ENCODE results near the gene EIF4EBP3.

EIF4EBP3 gene

DNA sequence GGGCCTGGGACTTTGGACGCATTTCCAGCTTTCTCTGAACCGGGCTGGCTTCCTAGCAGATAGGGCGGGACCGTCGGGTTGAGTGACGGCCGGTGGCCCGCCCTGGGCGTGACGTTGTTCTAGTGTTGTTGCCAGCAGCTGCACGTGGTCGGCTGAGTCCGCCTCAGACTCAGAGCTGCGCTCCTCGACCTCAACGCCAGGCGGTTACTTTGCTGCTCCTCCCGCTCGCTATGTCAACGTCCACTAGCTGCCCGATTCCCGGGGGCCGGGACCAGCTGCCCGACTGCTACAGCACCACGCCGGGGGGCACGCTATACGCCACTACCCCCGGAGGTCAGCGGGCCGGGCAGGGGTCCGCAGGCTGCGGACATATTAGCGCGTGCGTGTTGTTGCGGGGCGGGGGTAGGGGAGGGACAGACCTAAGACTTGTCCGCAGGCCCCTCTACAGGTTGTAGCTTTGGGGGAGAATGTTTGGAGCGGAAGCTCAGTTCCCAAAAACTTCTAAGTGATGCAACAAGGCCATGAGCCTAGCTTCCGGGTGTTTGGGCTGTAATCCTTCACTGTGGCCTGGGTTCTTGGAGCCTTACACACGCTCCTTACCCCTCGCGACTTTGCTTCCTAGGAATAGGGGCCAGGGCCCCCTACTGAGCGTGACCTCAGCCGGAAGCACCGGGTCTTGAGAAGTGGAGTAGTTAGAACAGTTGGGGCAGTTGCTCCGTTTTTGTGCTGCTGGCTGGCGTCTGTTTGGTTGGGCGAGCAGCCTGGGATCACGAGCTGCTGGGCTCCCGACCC lies at the start of gene EIF4EBP3:
EIF4EBP3 (plus strand) TSS at position 155 of the 792 bp plus-strand sequence; CDS start at position 231, 76 bp downstream.
- DNase-seq, result peak; percentile 89

DNA sequence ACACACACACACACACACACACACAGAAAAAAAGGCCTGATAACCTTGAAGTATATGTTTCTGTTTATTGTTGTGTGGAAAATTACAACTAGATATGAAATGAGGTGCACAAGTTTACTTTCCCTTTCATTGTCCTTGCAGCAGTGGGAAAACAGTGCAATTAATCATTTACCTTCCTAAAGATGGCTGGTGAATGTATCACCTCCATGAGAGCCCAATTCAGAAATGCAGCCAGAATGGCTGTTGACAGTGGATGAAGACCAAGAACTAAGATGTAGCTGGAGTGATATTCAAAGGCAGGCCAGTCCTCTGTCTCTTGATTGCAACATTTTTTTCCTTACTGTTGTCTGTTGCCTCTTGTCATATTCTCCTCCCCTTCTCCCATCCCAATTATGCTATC lies 49.6 kb upstream of the EIF4EBP3 start:
- DNase-seq, result no peak

DNA sequence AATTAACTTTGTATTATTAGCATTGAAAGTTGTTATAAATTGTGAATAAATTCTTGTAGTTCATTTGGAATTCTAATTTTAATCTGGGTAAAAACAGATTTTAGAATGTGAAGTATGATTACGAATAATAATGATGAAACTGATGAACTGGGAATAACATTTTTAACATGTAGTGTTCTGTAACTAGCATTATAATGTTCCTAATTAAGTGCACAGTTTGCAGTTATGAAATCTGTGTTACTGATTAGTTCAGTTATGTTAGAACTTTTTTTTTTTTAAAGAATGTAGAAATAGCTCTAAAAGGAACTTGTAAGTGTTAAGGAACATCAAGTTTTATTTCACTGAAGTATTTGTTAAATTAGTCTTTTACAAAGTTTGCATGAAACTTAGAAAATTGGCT lies 48.9 kb upstream of the EIF4EBP3 start:
- DNase-seq, result no peak

GRCh38 chr5:140502834-140503233 lies 44.6 kb upstream of the EIF4EBP3 start:
- no peak for DNase-seq

DNA sequence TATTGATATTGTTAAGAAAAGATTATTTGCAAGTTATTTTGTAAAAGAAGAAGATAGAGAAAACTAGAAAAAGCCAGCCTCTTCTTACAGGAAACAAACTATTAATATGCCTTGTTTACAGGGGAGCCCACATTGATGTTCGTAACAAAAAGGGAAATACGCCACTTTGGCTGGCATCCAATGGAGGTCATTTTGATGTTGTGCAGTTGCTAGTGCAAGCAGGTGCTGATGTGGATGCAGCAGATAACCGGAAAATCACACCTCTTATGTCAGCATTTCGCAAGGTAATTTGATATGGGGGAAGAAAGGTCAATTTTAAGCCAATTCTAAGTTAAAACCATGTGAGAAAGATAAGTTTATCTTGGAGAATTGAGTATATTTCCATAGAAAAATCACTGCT lies 37.6 kb upstream of the EIF4EBP3 start:
- no peak for DNase-seq

- DNase-seq, result no peak
Measured at GRCh38 chr5:140513124-140513523, 34.3 kb upstream of the EIF4EBP3 start.

- DNase-seq, result no peak
Measured at GRCh38 chr5:140524003-140524402, 23.5 kb upstream of the EIF4EBP3 start.

- no peak for DNase-seq
Measured at GRCh38 chr5:140540227-140540626, 7.2 kb upstream of the EIF4EBP3 start.

- no peak for DNase-seq
Measured at GRCh38 chr5:140542972-140543371, 4.5 kb upstream of the EIF4EBP3 start.

DNA sequence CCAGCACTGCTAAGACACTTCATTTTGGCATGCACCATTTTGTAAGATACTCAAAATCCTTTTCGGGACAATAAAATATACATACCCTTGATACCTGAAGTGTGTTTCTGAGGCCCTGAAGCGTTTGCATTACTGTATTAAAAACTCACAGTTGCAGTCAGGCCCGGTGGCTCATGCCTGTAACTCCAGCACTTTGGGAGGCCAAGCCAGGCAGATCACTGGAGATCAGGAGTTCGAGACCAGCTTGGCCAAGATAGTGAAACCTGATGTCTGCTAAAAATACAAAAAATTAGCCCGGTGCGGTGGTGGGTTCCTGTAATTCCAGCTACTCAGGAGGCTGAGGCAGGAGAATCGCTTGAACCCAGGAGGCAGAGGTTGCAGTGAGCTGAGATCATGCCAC lies 2.5 kb upstream of the EIF4EBP3 start:
- no peak for DNase-seq

- DNase-seq, result no peak
Measured at GRCh38 chr5:140545606-140546005, 1.9 kb upstream of the EIF4EBP3 start.

GRCh38 chr5:140546851-140547507 lies 483 bp upstream of the EIF4EBP3 start:
- DNase-seq, result no peak

DNA sequence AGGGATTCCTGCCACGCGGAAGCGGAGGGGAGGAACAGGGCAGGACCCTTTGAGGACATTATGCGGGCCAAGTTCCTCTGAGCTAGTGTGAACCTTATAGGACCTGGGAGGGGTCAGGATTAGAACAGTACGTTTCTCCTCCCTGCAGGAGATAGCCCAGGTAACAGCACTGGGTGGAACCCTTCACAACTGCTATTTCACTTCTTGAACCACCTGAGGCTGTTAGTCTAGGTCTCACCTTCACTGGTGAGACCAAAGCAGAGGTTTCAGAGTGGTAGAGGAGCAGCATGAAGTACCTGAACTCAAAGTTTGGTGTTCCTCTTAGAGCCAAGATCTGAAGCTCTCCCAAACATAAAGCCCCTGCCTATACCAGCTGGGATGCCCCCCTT lies 832 bp downstream of the EIF4EBP3 start:
- DNase-seq, result no peak

DNA sequence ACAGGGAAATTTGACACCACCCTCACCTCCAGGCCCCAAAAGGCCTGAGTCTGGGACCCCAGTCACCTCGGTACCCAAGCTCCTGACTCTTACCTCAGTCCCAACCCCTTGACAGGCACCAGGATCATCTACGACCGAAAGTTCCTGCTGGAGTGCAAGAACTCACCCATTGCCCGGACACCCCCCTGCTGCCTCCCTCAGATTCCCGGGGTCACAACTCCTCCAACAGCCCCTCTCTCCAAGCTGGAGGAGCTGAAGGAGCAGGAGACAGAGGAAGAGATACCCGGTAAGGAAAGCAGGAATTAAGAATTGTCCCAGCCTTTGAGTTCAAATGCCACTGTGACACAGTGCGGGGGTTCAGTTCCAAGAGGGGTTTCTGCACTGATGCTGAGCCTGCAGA lies 1.3 kb downstream of the EIF4EBP3 start:
- no peak for DNase-seq

DNA sequence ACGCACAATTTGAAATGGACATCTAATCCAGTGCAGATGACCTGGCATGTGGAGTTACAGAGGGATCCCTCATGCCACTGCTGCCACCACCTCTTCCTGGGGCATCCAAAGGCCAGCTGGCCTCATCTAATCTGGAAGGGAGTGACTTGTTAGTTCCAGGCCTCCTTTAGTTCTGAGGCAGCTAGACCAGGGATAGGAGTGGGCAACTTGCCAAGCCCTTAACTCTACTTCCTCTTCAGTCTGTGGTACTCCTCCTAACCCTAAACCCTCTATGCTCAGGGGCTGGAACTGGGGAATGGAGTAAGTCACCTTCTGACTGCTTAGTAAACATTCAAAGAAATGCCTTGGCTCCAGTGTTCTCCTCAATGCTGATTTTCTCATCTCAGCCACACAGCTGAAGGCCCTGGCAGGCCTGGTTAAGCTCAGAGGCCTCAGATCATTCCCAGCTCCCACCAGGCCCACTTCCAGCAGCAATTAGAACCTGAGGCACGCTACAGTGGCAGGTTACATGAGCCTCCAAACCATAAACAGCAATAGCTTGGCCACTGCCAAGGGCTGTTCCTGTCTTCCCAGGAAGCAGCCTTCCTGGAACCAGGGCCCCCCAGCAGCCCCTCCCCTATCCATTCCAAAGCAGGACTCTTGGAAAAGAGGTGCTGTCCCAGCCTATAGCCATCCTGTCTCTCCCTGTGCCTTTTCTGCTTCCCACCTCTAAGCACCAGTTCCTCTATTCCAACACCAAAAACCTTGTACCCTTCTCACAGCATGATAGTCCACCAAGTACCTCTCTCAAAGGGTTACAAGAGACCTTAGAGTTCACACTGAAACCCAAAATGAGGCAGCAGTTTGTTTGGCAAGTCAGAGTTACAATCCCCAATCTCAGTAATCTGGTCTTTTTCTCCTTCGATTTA lies 2.0 kb downstream of the EIF4EBP3 start:
- DNase-seq, result peak; percentile 35

- no peak for DNase-seq
Measured at GRCh38 chr5:140550147-140551079, 3.0 kb downstream of the EIF4EBP3 start.

DNA sequence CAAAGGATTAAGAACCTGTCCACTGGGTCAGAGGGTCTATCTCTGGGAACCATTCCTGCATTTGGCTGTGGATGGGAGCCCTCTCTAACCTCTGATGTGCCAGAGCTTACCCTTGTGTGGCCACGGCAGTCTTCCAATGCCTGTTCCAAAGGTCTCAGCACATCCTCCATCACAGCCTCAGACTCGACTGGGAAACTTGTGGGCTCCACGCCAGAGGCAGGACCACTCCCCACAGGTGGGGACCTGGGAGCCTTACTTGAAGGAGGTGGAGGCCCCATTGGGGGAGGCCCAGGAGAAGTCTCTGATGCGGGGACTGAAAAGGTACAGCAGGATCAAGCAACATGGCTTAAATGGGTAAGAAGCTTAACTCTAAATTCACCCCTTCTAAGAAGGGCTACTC lies 4.4 kb downstream of the EIF4EBP3 start:
- DNase-seq, result no peak

GRCh38 chr5:140553657-140554056 lies 6.2 kb downstream of the EIF4EBP3 start:
- no peak for DNase-seq

- DNase-seq, result no peak
Measured at GRCh38 chr5:140554454-140554853, 7.0 kb downstream of the EIF4EBP3 start.

- no peak for DNase-seq
Measured at GRCh38 chr5:140555747-140556312, 8.4 kb downstream of the EIF4EBP3 start.

DNA sequence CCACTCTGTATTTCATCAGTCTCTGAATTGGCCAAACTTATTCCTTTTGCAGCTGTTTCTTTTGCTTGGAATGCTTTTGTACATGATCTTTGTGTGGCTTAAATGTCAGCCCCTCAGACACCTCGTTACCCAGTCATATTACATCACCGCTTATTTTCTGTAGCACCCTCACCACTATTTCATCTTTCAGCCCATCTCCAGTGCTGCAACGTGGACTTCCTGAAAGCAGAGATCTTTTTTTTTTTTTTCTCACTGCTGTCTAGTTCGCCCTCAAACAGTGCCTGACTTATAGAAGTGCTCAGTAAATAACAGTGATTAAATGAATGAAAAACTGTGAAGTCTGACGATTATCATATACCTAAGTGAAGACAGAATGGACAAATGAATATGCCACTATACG lies 9.0 kb downstream of the EIF4EBP3 start:
- DNase-seq, result no peak

Measured in CD4-positive, alpha-beta T cell treated with Interleukin-12 subunit alpha and Interleukin-12 subunit beta, for 1 hour (primary cell).